ENCODE data around the gene ITPKB. TPM values are rescaled to one million over a fixed set of nuclear protein-coding genes. Genes with fewer than 3 reads are reported as not detected.

ITPKB gene
- total RNA-seq, 1 donor from 2014 or later: 44.1 TPM

DNA sequence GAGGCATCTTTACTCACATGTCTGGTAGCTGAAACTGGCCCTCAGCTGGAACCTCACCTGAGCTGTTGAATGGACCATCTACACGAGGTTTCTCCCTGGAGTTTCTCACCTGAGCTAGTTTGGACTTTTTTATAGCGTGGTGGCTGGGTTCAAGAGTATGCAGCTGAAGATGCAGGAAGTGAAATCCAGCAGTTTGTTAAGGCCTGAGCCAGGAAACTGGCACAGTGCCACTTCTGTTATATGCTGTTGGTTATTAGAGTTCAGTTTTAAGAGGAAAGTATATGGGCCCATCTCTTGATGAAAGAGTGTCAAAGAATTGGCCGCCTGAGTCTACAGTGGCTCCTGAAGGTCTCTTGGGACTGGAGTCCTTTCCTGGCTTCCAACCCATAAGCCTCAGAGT lies 154.9 kb downstream of the ITPKB start:
- H3K36me3 ChIP-seq: no peaks in the 10 kb centered on the region
- TF ChIP-seq, protein P1, sequence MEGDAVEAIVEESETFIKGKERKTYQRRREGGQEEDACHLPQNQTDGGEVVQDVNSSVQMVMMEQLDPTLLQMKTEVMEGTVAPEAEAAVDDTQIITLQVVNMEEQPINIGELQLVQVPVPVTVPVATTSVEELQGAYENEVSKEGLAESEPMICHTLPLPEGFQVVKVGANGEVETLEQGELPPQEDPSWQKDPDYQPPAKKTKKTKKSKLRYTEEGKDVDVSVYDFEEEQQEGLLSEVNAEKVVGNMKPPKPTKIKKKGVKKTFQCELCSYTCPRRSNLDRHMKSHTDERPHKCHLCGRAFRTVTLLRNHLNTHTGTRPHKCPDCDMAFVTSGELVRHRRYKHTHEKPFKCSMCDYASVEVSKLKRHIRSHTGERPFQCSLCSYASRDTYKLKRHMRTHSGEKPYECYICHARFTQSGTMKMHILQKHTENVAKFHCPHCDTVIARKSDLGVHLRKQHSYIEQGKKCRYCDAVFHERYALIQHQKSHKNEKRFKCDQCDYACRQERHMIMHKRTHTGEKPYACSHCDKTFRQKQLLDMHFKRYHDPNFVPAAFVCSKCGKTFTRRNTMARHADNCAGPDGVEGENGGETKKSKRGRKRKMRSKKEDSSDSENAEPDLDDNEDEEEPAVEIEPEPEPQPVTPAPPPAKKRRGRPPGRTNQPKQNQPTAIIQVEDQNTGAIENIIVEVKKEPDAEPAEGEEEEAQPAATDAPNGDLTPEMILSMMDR (IDR thresholded peaks at IDR 0.05): no peak
- H3K4me3 ChIP-seq: no peak overlapping the region
- no peaks in the 10 kb centered on the region for H3K27me3 ChIP-seq
- no peak overlapping the region for H3K27ac ChIP-seq
- intact Hi-C loops (cut with DNase I): no loop called here
- no peaks in the 10 kb centered on the region for H3K4me1 ChIP-seq
- H3K9me3 ChIP-seq: no peaks in the 10 kb centered on the region
- ATAC-seq (no peak), DNase-seq (no peak)

DNA sequence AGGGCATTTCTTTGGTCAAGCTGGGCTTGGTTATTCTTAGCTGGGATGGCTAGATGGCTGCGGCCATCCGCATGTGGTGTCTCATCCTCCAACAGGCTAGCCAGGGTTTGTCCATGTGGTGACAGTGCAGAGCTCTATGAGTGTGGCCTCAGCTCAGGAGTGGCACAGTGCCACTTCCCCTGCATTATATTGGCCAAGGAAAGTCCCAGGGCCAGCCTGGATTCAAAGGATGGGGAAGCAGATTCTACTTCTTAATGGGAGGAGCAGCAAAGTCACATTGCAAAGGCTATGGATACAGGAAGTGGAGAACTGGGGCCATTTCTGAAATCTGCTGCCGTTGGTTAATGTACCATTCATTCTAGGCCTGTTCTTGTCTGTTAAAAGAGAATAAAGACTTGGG lies 156.1 kb downstream of the ITPKB start:
- TF ChIP-seq, protein P1 (IDR thresholded peaks at IDR 0.05): no peak
- Histone ChIP-seq H3K27ac (no peak overlapping the region), H3K27me3 (no peaks in the 10 kb centered on the region), H3K9me3 (no peaks in the 10 kb centered on the region), H3K4me3 (no peak overlapping the region), H3K4me1 (no peaks in the 10 kb centered on the region), H3K36me3 (no peaks in the 10 kb centered on the region)
- ATAC-seq (no peak), DNase-seq (no peak)
- intact Hi-C loops (cut with DNase I): no loop called here

Other genes starting within 250 kb of the ITPKB start
- 0.49 TPM for gene STUM, start 190.5 kb downstream of the ITPKB start, total RNA-seq
- gene PSEN2, start 131.3 kb upstream of the ITPKB start, total RNA-seq: 22.7 TPM
- gene COQ8A, start 201.0 kb upstream of the ITPKB start, total RNA-seq: 30.6 TPM